Esophagus squamous epithelium (tissue), 5 donors: ENCODE data around the gene PTPN6. TPM values are rescaled to one million over a fixed set of nuclear protein-coding genes. Genes with fewer than 3 reads are reported as not detected.

Experiments
- DNase-seq: peaks from one replicate; lab custom pipeline; 2025; lab: John Stamatoyannopoulos, UW
- H3K27ac ChIP-seq, 4 donors: fragments of 200-600 bp; sonication (generic); one replicate each; pipeline ENCODE4 v1.5.1; 2016 to 2019; ENCODE audit warnings: mild to moderate bottlenecking in 1 of 4
- H3K27me3 ChIP-seq, 4 donors: fragments of 200-600 bp; sonication (generic); 1 replicate in 3 of 4; 2 replicates in 1 of 4; pipeline versions ENCODE4 v1.5.1 to v1.6.0; 2017 to 2021; ENCODE audit warnings: antibody characterized with exemption in 1 of 4
- H3K36me3 ChIP-seq, 3 donors: fragments of 200-600 bp; sonication (generic); one replicate each; pipeline ENCODE4 v1.5.1; 2016 to 2019
- H3K4me1 ChIP-seq, 3 donors: fragments of 200-600 bp; sonication (generic); one replicate each; pipeline ENCODE4 v1.5.1; 2017 to 2019
- H3K4me3 ChIP-seq, 4 donors: fragments of 200-600 bp; sonication (generic); 1 replicate in 3 of 4; 2 replicates in 1 of 4; pipeline ENCODE4 v1.5.1; 2016 to 2019; ENCODE audit warnings: mild to moderate bottlenecking in 2 of 4, moderate library complexity in 1 of 4
- H3K9me3 ChIP-seq, 3 donors: fragments of 200-600 bp; sonication (generic); one replicate each; pipeline ENCODE4 v1.5.1; 2016 to 2019
- POLR2A ChIP-seq, 4 donors: fragments of 450-650 bp; IDR thresholded peaks; one replicate each; pipeline ENCODE4 v1.6.1; 2017; ENCODE audit warnings: antibody characterized with exemption in 4 of 4, mild to moderate bottlenecking in 4 of 4, moderate library complexity in 3 of 4
- WGBS, 2 donors: methylation state at CpG; one replicate each; pipeline ENCODE4 v1.1.5; 2018; 5-methylcytosine and 5-hydroxymethylcytosine counted together
- intact Hi-C: fragments of 100-400 bp; cut with DNase I; formaldehyde crosslinking; loops from one replicate; pipeline ENCODE4 v1.15.0; 2022
- total RNA-seq, 4 donors: library from RNA; depleted of rRNA; stranded (reverse); fragments of >200 nt; gene quantifications; one replicate each; pipeline ENCODE4 v1.1.0, GENCODE V29; 2016
- TF ChIP-seq, protein P1 (sequence below), 6 experiments: fragments of 450-650 bp in 4 of 6; fragments of 200-600 bp in 2 of 6; sonication (generic) in 2 of 6; IDR thresholded peaks; one replicate each; pipeline ENCODE4 v1.5.1; 2016 to 2019; ENCODE audit warnings: antibody characterized with exemption in 6 of 6, mild to moderate bottlenecking in 4 of 6, moderate library complexity in 4 of 6
- donor health status: DM: yes; HTN: yes; CAD: no.

Gene PTPN6
- total RNA-seq, 4 donors from 2014 or later = 11.0 to 29.7 (median 21.5) TPM

DNA sequence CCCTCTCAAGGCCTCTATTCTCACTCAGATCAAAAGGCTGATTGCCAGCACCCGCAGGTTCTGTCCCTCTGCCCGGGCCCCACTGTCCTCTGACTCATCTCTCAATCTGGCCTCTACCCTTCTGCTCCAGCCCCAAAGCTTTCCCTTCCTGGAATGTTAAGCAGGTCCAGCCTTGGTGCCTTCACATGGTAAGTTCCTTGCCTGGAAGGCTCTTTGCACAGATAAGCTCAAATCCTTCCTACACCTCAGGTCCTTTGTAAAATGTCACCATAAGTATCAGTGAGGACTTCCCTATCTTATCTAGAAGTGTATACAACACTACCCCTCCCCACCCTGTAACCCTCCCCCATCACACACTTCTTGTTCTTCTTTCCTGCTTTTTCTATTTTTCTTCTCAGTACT, 44.9 kb downstream of the PTPN6 start:
- WGBS, 2 donors = 40 to 54% methylated on average over 2 of the region's 2 CpGs
- H3K36me3 ChIP-seq = peaks cover 0 to 52% (median 0%) of the 10 kb centered on the region in 3 donors
- H3K4me1 ChIP-seq = peaks cover 3 to 31% (median 8%) of the 10 kb centered on the region in 3 donors
- intact Hi-C loops = no loop called here
- H3K4me3 ChIP-seq = no peak overlapping the region
- H3K27me3 ChIP-seq = no peaks in the 10 kb centered on the region
- H3K27ac ChIP-seq = no peak overlapping the region
- TF ChIP-seq POLR2A (IDR thresholded peaks at IDR 0.05) = no peak
- TF ChIP-seq, protein P1, sequence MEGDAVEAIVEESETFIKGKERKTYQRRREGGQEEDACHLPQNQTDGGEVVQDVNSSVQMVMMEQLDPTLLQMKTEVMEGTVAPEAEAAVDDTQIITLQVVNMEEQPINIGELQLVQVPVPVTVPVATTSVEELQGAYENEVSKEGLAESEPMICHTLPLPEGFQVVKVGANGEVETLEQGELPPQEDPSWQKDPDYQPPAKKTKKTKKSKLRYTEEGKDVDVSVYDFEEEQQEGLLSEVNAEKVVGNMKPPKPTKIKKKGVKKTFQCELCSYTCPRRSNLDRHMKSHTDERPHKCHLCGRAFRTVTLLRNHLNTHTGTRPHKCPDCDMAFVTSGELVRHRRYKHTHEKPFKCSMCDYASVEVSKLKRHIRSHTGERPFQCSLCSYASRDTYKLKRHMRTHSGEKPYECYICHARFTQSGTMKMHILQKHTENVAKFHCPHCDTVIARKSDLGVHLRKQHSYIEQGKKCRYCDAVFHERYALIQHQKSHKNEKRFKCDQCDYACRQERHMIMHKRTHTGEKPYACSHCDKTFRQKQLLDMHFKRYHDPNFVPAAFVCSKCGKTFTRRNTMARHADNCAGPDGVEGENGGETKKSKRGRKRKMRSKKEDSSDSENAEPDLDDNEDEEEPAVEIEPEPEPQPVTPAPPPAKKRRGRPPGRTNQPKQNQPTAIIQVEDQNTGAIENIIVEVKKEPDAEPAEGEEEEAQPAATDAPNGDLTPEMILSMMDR (IDR thresholded peaks at IDR 0.05) = no peak
- H3K9me3 ChIP-seq = no peaks in the 10 kb centered on the region
- DNase-seq = no peak

DNA sequence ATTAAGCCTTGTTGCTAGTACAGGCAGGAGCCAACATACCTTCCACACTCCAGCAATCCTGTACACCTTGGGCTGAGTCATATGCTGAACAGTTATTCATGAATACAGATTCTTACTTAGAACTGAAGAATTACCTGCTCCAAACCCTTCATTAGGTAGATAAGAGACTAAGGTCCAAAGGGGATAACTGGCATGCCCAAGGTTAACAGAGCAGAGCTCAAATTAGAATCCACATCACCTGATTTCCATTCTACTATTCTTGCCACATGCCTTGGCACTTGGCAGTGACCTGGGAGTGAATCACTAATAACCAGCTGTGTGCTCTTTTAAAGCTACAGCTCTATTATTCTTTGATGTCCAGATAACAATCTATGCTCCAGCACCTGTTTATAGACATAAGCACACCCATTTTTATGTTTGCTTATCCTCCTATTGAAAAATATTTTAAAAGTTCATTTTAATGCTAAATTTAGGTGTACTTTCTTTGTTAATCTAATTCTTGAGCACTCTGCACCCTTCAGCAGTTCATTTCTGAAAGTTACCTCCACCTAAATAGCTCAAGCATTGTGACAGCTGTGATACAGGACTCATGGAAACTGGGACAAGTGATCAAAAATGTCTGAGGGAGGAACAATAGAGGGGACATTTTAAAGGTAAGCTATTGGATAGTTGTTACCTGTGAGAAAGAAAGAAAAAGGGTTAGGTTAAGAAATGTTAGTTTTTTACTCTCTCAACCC, 47.7 kb downstream of the PTPN6 start:
- no peak overlapping the region for H3K4me3 ChIP-seq
- peaks cover 3 to 31% (median 8%) of the 10 kb centered on the region in 3 donors for H3K4me1 ChIP-seq
- intact Hi-C loops = no loop called here
- TF ChIP-seq, protein P1 (IDR thresholded peaks at IDR 0.05) = no peak
- no peak for TF ChIP-seq POLR2A (IDR thresholded peaks at IDR 0.05)
- no peaks in the 10 kb centered on the region for H3K27me3 ChIP-seq
- peaks cover 0 to 32% (median 0%) of the 10 kb centered on the region in 3 donors for H3K36me3 ChIP-seq
- no peaks in the 10 kb centered on the region for H3K9me3 ChIP-seq
- DNase-seq = no peak
- peak overlapping the region; percentile 5 to 50 (median 32) for H3K27ac ChIP-seq

DNA sequence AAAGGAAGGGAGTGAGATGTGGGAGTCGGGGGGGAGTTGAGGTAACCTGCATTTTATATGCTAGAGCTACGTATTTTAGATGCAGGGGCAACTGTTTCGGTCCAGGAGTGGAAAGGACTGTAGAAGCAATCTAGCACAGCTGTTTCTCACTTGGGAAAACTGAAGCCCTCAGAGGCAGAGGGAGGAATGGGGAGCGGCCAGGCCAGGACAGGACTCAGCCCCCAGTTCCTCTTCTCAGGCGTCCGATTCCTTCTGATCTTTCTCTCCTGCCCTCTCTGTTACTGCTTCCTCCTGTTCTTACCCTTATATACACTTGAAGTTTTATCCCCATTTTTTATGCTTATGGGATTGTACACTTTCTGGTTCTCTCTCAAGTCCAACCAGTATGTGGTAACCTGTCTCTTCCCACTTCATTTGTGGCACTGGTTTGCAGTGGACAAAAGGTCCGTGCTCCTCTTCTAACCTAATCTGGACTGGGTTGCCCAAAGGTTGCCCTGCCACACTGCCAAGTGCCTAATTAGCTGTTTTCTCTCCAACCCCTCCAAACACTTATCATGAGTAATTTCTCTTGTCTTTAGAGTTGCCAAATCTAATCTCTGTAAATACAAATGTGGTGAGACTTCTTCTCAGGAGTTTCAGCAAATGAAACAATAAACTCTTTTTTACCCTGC, 50.9 kb downstream of the PTPN6 start:
- TF ChIP-seq POLR2A (IDR thresholded peaks at IDR 0.05) = no peak
- TF ChIP-seq, protein P1 (IDR thresholded peaks at IDR 0.05) = no peak
- Histone ChIP-seq H3K27me3 (no peaks in the 10 kb centered on the region), H3K36me3 (peaks cover 0 to 22% (median 0%) of the 10 kb centered on the region in 3 donors), H3K9me3 (no peaks in the 10 kb centered on the region), H3K27ac (no peak overlapping the region), H3K4me3 (no peak overlapping the region), H3K4me1 (peaks cover 3 to 25% (median 8%) of the 10 kb centered on the region in 3 donors)
- DNase-seq = no peak
- WGBS, 2 donors = 88 to 92% methylated on average over 7 of the region's 7 CpGs
- intact Hi-C loops = no loop called here

DNA sequence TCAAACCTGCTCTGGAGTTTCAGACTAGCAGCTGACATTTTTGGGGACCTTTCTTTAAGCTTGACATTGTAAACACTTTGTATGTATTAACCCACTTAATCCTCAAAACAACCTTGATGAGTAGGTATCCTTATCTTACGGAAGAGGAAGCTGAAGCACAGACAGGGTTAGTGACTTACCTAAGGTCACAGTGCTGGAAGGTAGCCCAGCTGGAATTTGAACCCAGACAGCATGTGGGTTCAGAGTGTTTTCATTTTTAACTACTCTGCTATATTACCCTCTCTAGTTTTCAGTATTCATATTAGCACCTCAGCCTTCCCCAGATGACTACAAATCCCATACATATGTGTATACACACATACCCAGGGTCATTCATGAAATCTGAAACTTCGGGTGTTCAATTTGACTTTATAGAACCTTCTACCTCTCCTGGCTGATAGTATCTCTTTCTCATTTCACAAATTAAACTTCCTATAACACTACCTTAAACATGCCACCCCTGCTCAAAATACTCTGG, 53.2 kb downstream of the PTPN6 start:
- no peaks in the 10 kb centered on the region for H3K27me3 ChIP-seq
- H3K36me3 ChIP-seq = peaks cover 0 to 22% (median 0%) of the 10 kb centered on the region in 3 donors
- peaks cover 0 to 14% (median 5%) of the 10 kb centered on the region in 3 donors for H3K4me1 ChIP-seq
- no peaks in the 10 kb centered on the region for H3K9me3 ChIP-seq
- DNase-seq = no peak
- intact Hi-C loops = no loop called here
- no peak overlapping the region for H3K4me3 ChIP-seq
- no peak overlapping the region for H3K27ac ChIP-seq
- 87 to 97% methylated on average over 2 of the region's 2 CpGs for WGBS, 2 donors
- TF ChIP-seq POLR2A (IDR thresholded peaks at IDR 0.05) = no peak
- TF ChIP-seq, protein P1 (IDR thresholded peaks at IDR 0.05) = no peak

DNA sequence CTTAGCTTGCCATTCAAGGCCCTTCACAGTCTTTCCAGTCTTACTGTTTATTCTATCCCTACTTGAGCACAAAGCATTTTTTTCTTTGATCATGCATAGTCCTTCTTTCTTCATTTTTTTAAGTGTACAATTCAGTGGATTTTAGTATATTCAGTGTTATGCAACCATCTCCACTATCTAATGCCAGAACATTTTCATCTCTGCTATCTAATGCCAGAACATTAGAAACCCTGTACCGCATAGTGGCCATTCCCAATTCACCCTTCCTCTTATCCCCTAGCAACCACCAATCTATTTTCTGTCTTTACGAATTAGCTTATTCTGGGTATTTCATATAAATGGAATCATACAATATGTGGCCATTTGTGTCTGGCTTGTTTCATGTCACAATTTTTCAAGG, 53.7 kb downstream of the PTPN6 start:
- H3K36me3 ChIP-seq = peaks cover 0 to 25% (median 0%) of the 10 kb centered on the region in 3 donors
- no peaks in the 10 kb centered on the region for H3K9me3 ChIP-seq
- no peak for DNase-seq
- 87 to 95% methylated on average over 2 of the region's 2 CpGs for WGBS, 2 donors
- intact Hi-C loops = no loop called here
- H3K27me3 ChIP-seq = no peaks in the 10 kb centered on the region
- peaks cover 0 to 9% (median 2%) of the 10 kb centered on the region in 3 donors for H3K4me1 ChIP-seq
- H3K27ac ChIP-seq = no peak overlapping the region
- TF ChIP-seq POLR2A (IDR thresholded peaks at IDR 0.05) = no peak
- TF ChIP-seq, protein P1 (IDR thresholded peaks at IDR 0.05) = no peak
- no peak overlapping the region for H3K4me3 ChIP-seq
